ENCODE results near the gene ERAP2. TPM values are rescaled to one million over a fixed set of nuclear protein-coding genes. Genes with fewer than 3 reads are reported as not detected.

ERAP2 gene
- total RNA-seq, 2 experiments from 2014 or later: 93.0 to 96.0 TPM

- peaks cover 50% of the 10 kb centered on the region for H3K36me3 Mint-ChIP-seq (ENCODE audit: low read depth)
- H3K9me3 Mint-ChIP-seq (ENCODE audit: insufficient read depth): no peaks in the 10 kb centered on the region
- ChIA-PET POLR2A (no interaction called here), CTCF (no interaction called here)
- no peak for DNase-seq
- H3K27ac Mint-ChIP-seq: no peak overlapping the region
- peaks cover 73% of the 10 kb centered on the region for H3K4me1 Mint-ChIP-seq (ENCODE audit: low read depth)
- H3K27me3 Mint-ChIP-seq (ENCODE audit: low read depth): no peaks in the 10 kb centered on the region
- ATAC-seq: no peak
- no peak overlapping the region for H3K4me3 Mint-ChIP-seq
Observed at GRCh38 chr5:96967400-96967799, 91.1 kb downstream of the ERAP2 start.

DNA sequence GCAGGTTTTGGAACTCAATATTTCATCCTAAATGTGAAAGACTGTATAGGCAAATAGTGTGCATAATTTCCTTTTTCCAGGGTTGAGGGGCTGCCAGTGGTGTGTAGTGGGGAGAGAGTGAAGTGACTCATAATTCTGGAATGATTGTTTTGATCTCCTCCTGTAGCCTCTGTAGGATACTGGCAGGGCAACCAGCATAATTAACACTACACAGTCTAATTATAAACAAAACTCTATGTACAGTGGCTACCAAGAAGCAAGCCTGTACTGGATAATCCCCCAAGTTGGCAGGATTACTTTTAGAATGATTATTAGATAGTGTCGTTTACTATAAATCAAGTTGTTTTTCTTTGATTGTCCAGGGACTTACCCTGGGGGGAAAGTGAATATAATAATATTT lies 91.8 kb downstream of the ERAP2 start:
- no peaks in the 10 kb centered on the region for H3K27me3 Mint-ChIP-seq (ENCODE audit: low read depth)
- ATAC-seq (no peak), DNase-seq (no peak)
- no peak overlapping the region for H3K27ac Mint-ChIP-seq
- POLR2A ChIA-PET: no interaction called here
- H3K9me3 Mint-ChIP-seq (ENCODE audit: insufficient read depth): no peaks in the 10 kb centered on the region
- H3K4me3 Mint-ChIP-seq: no peak overlapping the region
- peaks cover 73% of the 10 kb centered on the region for H3K4me1 Mint-ChIP-seq (ENCODE audit: low read depth)
- CTCF ChIA-PET: interaction anchor here (1.3 to 1.5 kb wide), 2 partner anchors 26 to 91 kb away, joined by 3 to 4 read pairs; partner anchors contain the start of gene ERAP2
- H3K36me3 Mint-ChIP-seq (ENCODE audit: low read depth): peaks cover 51% of the 10 kb centered on the region

- Mint-ChIP-seq H3K36me3 (ENCODE audit: low read depth) (peaks cover 47% of the 10 kb centered on the region), H3K27ac (no peak overlapping the region), H3K4me1 (ENCODE audit: low read depth) (peaks cover 69% of the 10 kb centered on the region), H3K4me3 (no peak overlapping the region), H3K27me3 (ENCODE audit: low read depth) (no peaks in the 10 kb centered on the region), H3K9me3 (ENCODE audit: insufficient read depth) (no peaks in the 10 kb centered on the region)
- ChIA-PET CTCF (interaction anchor here (0.8 to 1.5 kb wide), 5 partner anchors 11 to 193 kb away, joined by 3 to 4 read pairs (median 3); partner anchors contain the start of gene ERAP2), POLR2A (interaction anchor here (0.7 kb wide), 1 partner anchor 10 kb away, joined by 3 read pairs; no protein-coding TSS in a partner anchor)
- DNase-seq (no peak), ATAC-seq (no peak)
Observed at GRCh38 chr5:96968614-96969013, 92.3 kb downstream of the ERAP2 start.

Other genes starting within 250 kb of the ERAP2 start
- 100 to 1,000 TPM; 149 to 152 TPM for gene CAST, start 214.1 kb upstream of the ERAP2 start, total RNA-seq
- gene ERAP1, start 68.6 kb upstream of the ERAP2 start, total RNA-seq: 100 to 1,000 TPM in 1 of 2 experiments, 10 to 100 TPM in 1; 98.4 to 105 TPM
- gene LNPEP, start 59.6 kb downstream of the ERAP2 start, total RNA-seq: 10 to 100 TPM; 85.9 to 90.1 TPM

All from activated CD8-positive, alpha-beta T cell treated with anti-CD3 and anti-CD28 coated beads, Interleukin-2, amount 10 ng/mL, durations not matched to agents 7 days and 5 days (primary cell).